HG03342 (cell line): ENCODE data around the gene PXT1.

ENCODE experiments used
- ATAC-seq: cut with Tn5 transposase; IDR thresholded peaks from one replicate; pipeline ENCODE4 v1.9.1; 2021; ENCODE audit warnings: mild to moderate bottlenecking, moderate library complexity; ENCODE audit not compliant: unreplicated experiment

PXT1 gene

DNA sequence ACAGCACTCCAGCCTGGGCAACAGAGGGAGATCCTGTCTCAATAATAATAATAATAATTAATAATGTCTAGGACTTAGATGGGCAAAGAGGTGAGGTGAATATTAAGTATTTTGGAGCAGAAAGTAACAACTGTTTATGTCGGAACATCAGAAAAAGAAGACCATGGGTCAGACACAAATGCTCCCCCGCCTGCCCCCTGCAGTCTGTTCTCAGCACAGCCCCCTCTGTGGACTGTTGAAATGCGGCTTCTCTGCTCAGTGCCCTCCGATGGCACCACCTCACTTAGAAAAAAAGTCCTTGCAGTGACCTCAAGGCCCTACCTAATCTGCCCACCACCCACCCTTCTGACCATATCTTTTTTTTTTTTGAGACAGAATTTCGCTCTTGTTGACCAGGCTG is 50.0 kb downstream of the PXT1 start:
- no peak for ATAC-seq

DNA sequence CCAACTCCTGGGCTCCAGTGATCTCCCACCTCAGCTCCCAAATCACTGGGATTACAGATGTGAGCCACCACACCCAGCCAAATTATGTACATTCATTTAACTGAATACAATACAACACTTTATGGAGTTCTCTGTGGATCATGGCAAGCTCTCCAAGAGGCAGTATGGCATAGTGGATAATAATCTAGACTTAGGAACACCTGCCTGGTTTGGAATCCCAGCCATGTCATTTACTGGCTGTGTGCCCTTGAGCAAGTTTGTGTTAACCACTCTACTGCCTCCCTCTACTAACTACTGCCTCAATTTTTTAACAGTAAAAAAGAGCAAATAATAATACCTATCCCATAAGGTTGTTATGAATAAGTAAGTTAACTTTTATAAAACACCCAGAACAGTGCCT is 53.3 kb downstream of the PXT1 start:
- ATAC-seq: no peak

DNA sequence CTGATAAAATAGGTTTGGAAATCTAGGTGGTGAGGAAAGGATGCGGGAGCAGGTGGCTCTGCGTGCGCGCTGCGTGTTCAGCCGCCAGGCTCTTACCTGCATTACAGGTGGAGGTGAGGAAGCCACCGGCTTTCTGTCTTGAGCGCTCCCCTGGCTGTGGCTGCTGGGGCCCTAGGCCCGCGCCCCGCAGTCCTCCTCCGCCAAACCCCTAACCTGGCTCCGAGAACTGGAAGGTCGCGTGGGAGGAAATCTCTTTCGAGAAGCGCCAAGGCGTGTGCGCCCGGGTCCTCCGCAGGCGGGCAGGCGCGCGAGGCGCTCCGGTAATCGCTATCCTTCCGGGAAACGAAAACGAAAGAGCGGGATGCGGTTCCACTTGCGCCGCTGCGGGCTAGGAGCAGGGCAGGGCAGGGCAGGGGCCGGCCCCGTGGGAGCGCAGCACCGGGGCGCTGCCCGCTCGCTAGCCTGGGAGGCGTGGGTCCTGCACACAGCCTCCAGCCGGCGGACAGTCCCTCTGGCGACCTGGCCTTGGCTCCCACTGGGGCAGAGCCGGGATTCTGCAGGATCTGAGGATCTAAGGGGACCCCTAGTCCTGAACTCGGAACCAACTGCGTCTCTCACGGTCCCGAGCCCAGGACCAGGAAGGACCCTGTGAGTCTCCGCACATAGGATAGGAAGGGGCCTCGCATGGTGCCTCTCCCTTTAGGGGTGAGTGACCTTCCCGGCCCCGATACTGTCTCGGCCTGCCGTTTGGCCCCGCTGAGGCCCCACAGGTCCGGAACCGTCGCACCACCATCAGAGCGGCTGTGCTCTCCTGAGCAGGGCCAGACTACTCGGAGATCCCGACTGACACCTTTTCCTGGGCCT is 55.0 kb downstream of the PXT1 start, which contains the start of gene ETV7:
TSS of gene ETV7 (minus strand) at position 230 of the 864 bp plus-strand sequence. CDS start at position 102, 128 bp downstream.
- no peak for ATAC-seq

DNA sequence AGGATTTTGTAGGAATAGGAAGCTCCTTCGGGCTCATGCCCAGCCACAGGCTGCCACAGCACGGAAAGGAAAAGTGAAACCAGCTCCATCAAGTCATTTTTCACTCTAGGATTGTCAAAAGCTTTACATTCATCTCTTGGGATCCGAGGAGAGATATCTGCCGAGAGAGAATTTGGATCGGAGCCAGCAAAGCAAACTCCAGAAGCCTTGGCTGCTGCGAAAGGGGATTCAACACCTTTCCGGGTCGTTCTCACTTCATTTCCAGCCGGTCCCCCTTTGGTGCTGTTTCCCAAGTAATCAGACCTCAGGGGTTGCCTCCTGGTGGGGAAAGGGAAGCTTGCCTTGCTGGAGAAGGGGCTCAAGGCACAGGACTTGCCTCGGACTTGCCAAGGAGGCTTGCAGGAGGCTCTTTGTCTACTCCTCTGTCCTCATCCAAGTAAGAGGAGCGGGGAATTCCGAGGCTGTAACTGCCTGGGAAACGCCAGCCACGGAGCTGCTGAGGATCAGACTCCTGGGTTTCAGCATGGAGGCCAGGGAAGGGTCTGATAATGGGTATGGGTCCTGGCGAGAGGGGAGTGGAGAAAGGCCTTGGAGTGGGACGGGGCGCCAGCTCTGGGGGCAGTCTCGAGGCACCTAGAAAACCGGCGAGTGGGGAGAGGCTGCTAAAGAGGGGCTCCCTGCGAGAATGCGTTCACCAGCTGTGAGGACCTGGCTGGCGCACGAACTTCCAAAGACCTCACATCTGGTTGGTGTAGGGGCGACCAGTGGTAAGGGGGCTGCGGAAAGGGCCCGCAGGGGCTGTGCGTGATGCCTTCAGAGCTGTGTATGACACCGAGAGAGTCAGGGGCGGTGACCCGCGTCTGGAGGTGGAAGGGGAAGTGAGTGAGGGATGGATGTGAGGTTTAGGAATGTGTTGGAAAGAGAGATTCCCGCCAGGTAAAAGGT is 55.9 kb downstream of the PXT1 start:
- no peak for ATAC-seq

DNA sequence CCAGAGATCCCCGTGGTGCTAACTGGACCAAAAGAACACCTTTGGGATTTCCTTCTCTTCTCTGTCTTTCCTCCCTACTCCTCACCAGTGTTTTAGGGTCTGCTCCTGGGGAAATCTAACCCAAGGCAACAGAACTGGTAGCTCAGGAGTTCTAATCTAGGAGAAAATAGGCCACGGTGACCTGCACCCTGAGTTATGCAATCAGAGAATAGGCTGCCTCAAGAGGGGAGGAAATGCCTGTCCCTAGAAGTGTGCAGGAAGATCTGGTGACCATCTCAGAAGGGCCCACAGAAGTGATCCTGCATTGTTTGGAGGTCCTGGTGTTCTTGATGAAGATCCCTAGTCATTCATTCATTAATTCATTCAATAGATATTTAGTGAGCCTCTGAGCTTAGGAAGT is 58.6 kb downstream of the PXT1 start:
- no peak for ATAC-seq

DNA sequence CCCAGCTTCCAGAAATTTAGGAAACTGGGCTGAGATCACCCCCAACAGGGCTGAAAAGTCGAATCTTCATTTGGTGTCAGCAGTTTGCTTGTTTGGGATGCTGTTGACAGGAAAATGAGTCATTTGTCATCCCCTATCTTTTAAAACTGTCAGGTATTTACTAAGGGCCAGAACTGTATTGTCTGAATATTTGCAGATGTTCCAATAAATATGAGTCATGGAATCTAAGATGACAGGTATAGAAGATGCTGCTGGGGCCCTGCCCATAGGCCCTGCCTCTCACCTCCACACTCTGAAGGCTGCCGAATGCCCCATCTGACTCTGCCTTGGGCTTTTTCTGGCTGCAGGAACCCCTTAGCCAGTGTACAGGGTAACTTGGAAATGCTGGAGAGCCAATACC is 59.0 kb downstream of the PXT1 start:
- ATAC-seq: no peak

DNA sequence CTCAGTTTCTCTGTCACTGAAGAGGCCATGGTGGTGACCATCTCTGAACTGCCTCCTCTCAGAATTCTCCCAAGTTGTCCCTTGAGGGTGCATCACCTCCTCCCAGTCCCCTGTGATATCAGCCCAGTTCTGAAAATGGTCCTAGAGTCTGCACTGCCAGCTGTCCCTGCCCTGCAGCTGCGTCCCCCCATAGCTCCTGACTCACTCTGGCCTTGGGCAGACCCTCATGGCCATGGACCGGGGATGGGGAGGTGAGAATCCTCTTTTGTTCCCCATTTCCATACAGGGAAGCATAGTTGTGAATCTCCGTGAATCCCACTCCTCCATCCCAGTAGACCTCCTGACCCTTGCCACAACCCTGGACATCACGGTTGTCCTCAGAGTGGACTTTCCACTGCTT is 59.7 kb downstream of the PXT1 start:
- ATAC-seq: no peak

DNA sequence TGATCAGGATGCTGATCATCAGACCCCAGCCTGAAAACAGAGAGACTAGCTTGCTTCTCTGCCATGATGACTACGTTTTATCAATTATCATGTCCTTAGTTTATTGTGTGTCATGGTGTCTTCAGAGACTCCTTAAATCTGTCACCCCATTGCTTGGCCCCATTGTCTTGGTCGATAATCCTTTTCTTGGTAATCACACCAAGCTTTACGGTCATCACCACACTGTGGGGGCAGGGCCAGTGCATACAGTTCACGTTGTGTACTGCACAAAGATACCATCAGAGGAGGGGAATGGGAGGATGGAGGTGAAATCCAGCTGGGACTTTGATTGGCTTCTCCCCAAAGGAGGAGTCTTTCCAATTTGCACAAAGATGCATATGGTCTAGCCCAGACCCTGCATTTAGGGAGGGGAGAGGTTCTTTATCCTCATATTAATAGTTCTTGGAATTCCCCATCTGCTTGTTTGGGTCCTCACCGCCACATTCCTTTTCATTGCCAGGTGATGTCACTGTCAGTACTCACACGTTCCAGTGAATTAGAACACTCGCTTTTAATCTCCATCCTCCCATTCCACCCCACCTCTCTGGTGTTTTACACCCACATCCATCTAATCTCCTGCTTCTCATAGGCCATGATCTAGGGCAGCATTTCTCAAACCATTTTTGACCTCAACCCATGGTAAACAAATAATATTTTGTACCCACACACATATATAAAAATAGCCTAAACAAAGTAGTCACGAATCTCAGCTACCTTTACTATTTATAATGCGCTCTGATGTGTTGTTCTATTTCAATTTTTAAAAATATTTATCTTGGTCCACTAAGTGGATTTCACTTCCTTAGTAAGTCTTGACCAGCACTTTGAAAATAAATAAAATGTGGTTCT is 60.9 kb downstream of the PXT1 start:
- no peak for ATAC-seq

DNA sequence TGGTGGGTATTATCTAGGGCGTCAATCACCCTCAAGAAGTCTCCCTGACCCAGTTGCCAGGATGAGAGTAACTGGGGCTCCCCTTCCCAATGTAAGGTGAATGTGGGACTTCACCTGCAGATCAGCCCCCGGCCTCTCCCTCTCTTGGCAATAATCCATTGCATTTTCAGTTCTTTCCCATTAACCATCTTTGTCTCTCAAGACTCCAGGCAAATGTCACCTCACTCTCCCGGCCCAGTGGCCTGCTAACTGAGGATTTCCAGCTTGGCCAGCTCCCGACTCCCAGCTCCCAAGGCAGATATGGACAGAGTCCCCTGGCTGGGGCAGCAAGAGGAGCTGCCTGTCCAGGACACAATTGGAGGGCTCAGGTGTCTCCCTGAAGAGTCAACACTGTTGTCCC is 62.5 kb downstream of the PXT1 start:
- no peak for ATAC-seq

DNA sequence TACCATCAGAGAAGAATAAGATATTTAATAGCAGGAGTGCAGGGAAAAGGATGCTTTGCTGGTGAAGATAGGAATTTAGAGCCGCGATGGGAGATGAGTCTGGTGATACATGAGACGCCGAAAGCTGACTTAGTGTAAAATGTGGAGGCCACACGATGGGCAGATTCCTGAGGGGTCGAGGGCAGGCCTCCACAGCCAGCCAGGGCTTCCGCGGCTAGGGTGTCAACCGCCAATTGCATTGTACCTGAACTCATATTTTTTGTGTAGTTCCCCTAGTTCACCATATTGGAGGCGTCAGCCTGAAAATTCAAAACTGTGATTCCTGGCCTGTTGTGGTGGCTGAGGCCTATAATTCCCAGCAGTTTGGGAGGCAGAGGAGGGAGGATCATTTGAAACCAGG is 63.7 kb downstream of the PXT1 start:
- ATAC-seq: no peak

DNA sequence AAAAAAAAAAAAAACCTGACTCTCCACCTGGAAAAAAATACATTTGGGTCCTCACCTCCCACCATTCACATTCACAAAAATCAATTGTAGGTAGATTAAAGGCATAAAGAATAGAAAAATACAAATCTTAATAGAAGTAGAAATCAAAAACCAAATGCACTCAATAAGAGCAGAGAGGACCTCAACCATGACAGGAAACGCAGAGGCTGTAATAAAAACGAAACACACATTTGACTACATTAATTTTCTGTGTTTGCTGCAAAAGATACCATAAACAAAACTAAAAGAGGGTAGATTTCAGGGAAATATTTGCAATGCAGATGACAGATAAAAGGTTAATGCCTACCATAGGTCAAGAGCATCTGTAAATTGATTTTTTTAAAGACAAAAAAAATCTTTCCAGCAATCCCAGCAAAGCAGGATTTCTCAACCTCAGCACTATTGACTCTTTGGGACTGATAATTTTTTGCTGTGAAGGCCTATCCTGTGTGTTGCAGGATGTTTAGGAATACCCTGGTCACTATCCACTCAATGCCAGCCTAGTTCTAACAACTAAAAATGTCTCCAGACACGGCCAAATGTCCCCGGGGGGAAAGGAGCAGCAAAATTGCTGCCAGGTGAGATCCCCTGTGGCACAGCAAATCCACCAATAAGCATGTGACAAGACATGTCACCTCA is 64.3 kb downstream of the PXT1 start:
- ATAC-seq: no peak

DNA sequence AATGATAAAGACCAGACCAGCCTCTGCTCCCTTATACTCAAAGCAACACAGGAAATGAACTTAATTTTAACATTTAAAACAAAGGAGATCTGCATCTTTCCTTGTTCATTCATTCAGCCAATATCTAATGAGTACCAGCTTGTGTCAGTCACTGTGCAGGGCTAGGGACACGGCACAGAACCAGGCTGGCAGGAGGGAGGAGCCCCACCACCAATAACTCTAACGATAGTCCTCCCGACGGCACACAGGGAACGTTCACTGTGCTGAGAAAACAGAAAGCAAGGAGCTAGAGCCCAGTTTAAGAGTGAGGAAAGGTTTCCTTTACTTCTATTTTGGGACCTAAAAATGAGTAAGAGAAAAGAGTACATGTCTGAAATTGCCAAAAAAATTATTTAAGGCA is 65.1 kb downstream of the PXT1 start:
- no peak for ATAC-seq

DNA sequence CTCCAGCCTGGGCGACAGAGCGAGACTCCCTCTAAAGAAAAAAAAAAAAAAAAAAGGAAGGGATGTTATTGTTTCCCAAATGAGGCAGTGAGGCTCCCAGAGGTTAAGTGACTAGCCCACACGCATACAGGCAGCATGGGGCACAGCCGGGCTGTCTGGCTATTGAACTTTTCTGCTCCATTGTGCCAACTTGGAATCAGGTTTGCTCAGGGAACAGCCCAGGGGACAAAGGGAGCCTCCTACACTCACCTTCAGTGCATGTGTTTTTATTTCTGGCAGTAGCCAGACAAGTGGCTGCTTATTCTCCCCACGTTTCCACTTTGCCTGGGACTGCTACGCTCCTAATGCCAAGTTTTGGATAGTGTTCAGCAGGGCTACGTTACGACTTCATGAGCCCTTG is 65.9 kb downstream of the PXT1 start:
- ATAC-seq: no peak

DNA sequence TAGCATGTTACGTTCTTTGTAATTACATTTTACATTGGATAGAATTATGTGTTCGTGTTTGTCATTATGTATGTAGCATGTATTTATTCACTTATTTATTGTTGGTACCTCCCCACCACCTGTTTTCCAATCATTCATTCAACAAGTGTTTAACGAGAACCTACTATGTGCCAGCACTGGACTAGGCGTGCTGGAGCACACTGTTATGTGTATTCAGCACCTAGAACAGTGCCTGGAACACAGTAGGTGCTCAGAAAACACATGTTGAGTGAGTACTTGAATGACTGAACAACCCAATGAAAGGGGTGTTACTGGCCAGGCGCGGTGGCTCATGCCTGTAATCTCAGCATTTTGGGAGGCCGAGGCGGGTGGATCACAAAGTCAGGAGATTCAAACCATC is 66.5 kb downstream of the PXT1 start:
- ATAC-seq: no peak

DNA sequence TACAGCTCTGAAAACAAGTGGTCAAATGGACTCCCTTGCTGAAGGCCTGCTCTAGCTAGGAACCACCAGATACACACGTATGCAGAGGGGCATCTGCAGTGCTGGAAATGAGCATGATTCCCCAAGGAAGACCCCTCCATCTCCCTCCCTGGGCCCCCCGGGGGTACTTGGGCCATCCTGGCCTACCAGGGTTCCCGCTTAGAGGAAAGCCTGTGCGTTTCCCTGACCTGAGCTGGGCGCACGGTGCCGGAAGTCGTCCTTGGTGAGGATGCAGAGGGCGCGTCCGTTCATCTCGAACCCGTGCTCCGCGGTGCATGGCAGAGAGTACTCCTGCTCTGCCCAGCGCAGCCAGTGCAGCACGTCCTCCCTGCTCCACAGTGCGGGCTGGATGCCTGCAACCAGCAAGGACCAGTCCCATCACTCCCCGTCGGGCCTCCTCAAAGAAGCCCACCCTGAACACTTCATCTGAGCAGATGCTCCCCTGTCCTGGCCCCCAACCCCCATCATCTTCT is 67.0 kb downstream of the PXT1 start:
- no peak for ATAC-seq

DNA sequence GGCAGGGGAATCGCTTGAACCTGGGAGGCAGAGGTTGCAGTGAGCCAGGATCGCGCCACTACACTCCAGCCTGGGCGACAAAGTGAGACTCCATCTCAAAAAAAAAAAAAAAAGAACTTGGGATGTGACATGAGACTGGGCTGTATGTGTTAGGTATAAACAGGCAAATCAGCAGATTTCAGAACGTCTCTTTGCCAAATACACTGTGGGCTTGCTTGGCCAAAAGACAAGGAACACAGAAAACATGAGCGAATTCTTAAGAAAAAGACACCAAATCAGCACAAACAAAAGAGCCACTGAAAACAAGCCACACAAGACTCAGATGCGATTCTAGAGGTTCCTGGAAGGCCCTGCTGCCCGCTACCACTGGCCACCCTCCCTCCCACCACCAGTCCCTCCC is 67.7 kb downstream of the PXT1 start:
- no peak for ATAC-seq

DNA sequence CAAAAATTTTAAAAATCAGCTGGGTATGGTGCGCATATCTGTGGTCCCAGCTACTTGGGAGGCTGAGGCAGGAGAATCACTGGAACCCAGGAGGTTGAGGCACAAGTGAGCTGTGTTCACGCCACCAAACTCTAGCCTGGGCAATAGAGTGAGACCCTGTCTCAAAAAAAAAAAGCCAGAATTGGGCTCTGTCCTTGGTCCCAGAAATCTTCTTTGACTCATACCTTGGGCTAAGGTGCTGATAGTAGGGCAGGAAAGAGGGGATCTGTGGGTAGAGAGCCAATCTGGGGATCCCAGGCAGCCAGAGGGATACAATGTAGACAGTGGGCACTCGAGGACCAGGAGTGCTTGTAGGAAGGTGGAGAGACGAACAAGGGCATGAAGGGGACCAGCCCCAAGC is 68.5 kb downstream of the PXT1 start:
- ATAC-seq: no peak

DNA sequence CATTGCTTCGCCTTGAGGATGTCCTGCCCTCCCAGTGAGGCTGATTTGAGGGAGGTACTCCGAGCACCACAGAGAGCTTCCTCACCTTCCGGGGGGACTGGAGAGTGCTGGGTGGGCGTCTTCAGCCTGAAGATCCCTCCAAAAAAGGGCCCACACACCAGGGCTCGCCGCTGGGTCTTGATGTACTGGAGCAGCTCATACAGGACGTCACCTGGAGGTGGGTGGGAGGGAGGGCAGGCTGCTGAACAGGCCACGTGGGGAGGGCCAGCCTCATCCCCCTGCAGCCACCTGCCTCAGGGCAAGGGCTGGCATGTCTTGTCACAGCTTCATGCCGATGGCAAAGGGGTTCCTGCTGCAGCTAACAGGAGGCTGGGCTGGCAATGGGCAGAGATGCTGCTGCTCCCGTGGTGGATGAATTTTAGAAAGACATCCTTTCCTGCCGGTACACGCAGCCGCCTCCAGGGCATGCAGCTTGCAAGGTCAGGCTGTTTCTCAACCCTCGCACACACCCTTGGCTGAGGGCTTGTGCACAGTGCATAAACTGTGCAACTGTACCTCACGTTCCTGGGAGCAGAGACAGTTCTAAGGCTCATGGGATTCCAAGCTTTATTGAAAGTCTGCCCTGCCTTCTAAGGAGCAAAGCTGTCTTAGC is 69.2 kb downstream of the PXT1 start:
- no peak for ATAC-seq

DNA sequence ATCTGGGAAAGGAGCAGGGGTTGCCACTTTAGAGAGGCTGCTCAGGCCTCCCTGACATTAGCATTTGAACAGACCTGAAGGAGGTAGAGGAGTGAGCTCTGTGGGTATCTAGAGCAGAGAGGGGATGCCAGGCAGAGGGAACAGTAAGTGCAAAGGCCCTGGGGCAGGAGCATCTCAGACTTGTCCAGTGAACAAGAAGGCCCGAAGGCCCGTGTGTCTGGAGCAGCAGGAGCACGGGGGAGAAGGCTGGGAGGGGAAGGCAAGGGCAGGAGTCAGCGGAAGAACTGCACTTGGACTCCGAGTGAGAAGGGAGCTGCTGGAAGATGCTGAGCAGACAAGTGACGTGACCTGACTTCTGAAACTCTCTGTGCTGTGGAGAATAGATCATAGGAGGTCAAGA is 70.6 kb downstream of the PXT1 start:
- no peak for ATAC-seq

DNA sequence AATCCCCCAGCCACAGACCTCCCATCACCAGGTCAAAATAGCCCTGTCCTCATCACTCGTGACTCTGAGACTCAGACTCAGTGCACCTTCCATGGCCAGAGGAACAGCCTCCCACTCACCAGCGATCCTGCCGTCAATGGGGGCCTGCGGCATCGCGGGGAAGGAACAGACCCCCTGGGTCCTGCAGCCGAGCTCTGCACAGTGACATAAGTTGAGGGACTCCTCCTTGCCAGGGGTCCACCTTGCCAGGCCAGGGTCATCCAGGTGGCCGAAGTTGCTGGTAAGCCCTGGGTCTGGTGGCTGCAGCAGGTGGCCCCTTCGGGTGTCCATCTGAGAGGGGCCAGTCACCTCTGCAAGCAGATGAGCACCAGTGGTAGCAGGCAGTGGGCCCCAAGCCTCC is 71.4 kb downstream of the PXT1 start:
- ATAC-seq: no peak
